ENCODE results near the gene VWCE.

GRCh38 chr11:61297341-61297740 is 2.2 kb upstream of the VWCE start:
- no peak for TF ChIP-seq FOXK1 (CRISPR knock-in tag; IDR thresholded peaks at IDR 0.05)
- no peak for TF ChIP-seq JUN (CRISPR knock-in tag; IDR thresholded peaks at IDR 0.05)
- TF ChIP-seq CTCF (IDR thresholded peaks at IDR 0.05): no peak

All from WTC11 (cell line).